D341Med (cell line): Measurements from ENCODE around the gene RNF31.

Experiments
- DNase-seq: peaks from one replicate; pipeline ENCODE4 v3.0.0; 2012; ENCODE audit warnings: low spot score

RNF31 gene

GRCh38 chr14:24116128-24116814 lies 31.0 kb upstream of the RNF31 start:
- DNase-seq, result no peak

- DNase-seq, result no peak
Observed at GRCh38 chr14:24117179-24117578, 30.1 kb upstream of the RNF31 start.

DNA sequence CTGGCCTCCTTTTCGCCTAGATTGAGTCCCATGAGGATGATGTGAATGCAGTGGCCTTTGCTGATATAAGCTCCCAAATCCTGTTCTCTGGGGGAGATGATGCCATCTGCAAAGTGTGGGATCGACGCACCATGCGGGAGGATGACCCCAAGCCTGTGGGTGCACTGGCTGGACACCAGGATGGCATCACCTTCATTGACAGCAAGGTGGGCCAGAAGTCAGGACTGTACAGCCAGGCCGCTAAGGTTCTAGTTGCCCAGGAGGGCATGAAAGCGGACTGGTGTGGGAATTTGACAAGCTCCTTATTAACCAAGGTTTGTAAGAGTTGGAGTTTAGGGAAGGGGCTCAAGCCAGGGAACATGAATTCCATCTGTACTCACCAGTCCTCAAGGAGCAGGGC lies 27.6 kb upstream of the RNF31 start:
- no peak for DNase-seq

- DNase-seq, result no peak
Observed at GRCh38 chr14:24121210-24121609, 26.1 kb upstream of the RNF31 start.

GRCh38 chr14:24122416-24122815 lies 24.9 kb upstream of the RNF31 start:
- DNase-seq, result no peak

DNA sequence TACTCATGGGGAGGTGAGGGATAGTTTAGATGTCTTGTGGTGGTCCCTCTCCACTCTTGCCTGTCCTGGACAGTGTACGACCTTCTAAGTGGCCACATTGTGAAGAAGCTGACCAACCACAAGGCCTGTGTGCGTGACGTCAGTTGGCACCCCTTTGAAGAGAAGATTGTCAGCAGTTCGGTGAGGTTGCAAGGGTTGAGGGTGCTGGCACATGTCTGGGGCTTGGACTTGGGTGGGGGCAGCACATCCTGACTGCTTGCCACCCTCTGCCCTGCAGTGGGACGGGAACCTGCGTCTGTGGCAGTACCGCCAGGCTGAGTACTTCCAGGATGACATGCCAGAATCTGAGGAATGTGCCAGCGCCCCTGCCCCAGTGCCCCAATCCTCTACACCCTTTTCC lies 24.4 kb upstream of the RNF31 start:
- DNase-seq, result no peak

DNA sequence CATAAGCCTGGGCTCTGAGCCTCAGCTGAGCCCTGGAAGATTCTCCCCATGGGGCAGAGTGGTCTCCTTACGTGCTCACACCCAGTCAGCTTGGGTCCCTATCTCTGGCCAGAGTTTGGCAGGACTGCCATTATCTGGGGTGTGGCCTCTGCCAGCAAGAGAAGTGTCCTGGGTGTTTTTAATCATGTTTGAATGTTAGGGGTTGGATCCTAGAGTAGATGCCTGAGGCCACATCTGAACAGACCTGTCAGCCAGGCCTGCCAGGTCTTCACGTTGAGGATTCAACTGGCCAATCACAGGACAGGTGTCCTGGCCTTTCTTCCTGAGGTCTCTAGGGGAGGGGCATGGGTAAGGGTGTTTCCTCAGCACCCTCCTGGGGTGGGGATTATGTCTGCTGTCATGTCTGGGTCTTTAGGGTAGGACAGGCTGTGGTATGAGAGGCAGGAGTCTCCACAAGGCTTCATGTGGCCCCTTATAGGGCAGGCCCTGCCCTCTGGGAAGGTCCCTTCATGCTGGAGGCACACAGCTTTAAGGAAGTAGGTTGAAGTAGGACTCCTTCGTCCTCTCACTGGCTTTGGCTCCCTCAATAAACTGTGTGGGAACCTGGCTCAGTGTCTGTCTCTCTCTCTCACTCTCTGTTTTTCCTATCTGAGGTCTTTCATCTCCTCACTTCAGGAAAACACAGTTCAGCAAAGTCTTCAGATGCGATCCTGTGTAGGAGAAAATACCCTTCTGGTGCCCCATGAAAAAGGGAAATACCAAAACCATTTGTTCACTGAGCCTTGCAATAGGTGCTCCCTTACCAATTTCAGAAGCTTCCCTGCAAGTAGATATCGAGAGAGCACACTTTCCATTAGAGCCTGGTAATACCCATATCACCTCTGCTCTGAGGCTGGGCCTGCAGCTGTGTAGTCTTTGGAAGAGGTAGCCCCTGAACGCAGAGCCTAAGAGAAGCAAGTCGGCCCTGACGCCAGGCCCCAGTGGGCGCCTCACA lies 23.6 kb upstream of the RNF31 start:
- DNase-seq, result no peak

DNA sequence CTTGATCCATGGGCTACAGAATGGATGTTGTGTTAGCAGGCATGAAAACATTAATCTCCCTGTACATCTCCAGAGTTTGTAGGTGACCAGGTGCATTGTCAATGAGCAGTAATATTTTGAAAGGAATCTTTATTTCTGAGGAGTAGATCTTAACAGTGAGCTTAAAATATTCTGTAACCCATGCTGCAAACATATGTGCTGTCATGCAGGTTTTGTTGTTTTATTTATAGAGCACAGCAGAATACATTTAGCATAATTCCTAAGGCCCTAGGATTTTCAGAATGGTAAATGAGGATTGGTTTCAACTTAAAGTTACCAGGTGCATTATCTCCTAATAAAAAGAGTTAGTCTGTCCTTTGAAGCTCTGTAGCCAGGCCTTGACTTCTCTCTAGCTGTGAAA lies 20.4 kb upstream of the RNF31 start:
- DNase-seq, result no peak

DNA sequence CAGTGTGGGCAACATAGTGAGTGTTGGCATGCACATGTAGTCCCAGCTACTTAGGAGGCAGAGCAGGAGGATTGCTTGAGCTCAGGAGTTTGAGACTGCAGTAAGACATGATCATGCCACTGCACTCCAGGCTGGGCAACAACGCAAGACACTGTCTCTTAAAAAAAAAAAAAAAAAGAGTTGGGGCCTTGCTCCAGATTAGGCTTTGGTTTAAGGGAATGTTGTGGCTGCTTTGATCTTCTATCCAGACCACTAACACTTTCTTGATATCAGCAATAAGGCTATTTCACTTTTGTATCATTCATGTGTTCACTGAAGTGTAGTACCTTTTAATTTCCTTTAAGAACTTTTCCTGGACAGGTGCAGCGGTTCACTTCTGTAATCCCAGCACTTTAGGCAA lies 19.6 kb upstream of the RNF31 start:
- DNase-seq, result no peak

DNA sequence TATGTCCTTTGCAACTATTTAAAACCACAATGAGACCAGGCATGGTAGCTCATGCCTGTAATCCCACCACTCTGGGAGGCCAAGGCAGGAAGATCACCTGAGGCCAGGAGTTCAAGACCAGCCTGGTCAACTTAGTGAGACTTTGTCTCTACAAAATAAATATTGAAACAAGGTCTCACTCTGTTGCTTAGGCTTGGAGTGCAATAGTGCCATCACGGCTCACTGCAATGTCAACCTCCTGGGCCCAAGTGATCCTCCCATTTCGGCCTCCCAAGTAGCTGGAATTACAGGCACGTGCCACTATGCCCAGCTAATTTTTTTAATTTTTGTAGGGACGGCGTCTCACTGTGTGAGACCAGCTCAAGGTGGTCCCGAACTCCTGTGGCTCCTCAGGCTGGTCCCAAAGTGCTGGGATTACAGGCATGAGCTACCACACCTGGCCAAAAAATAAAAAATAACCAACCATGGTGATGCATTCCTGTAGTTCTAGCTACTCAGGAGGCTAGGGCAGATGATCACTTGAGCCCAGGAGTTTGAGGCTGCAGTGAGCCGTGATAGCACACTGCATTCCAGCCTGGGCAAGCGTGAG lies 17.8 kb upstream of the RNF31 start:
- no peak for DNase-seq

- no peak for DNase-seq
Observed at GRCh38 chr14:24130380-24130716, 16.9 kb upstream of the RNF31 start, which contains the start of gene FITM1. FITM1 (plus strand) TSS chr14:24130659; CDS start chr14:24131564, 905 bp downstream.

DNA sequence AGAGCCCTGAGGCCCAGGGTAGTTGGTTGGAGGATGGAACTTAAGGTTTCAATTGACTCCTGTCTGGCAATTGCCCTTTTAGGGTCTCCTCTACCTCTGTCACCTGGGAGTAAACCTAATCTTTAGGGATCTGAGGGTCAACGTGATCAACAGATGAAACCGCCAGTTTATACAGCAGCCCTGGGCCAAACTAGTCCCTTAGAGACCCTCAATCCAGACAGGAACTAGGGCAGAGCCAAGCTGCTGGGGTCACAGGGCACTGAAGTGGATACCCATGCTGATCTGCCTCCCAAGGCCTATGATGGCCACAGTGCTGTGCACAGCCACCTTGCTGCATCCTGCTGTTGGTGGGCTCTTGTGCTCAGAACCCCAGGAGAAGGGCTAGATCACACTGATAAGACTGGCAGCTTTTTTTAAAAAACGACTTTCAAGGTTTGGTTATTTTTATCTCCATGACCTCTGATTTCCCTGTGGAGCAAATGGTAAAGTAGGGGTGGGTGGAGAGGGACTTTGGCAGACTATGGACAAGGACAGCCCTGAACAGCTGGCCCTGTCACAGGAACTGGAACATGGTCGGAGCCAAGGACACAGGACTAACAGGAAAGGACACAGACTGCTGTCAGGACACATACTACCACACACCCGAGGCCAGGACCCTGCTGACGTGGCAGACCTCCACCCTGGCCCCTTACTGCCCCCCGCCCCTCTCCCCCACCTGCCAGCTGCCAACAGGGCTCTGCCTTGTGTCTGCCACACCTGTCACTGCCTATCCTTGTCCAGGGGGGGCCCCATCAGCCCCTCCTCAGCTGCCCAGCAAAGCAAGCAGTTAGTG lies 16.4 kb upstream of the RNF31 start:
- no peak for DNase-seq

DNA sequence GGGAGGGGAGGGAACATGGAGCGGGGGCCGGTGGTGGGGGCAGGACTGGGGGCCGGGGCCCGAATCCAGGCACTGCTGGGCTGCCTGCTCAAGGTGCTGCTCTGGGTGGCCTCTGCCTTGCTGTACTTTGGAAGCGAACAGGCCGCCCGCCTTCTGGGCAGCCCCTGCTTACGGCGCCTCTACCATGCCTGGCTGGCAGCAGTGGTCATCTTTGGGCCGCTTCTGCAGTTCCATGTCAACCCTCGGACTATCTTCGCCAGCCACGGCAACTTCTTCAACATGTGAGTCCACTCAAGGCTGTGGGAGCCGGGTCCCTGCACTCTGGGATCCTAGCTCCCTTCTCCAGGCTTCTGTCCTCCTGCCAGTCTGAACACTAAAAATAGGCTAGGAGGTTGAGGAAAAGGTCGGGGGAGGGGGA lies 15.7 kb upstream of the RNF31 start:
- DNase-seq, result no peak

- DNase-seq, result no peak
Observed at GRCh38 chr14:24132061-24132685, 15.1 kb upstream of the RNF31 start.

DNA sequence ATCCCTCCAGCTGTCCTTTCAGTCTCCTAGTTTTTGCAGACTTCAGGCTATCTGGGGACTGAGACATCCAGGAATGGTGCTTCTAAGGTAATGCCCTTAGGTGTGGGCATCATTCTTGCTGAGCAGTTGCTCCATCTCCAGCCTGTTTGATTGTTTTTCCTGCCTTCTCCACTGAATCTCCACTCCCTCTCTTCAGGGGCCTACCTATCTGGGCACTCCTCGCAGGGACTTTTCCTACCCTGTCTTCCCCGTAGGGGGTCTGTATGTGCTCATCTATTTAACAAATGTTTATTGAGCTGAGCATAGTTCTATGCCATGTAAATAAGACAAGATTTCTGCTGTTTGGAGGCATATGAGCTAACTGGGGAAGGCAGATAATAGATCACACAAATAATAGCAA lies 14.3 kb upstream of the RNF31 start:
- no peak for DNase-seq

DNA sequence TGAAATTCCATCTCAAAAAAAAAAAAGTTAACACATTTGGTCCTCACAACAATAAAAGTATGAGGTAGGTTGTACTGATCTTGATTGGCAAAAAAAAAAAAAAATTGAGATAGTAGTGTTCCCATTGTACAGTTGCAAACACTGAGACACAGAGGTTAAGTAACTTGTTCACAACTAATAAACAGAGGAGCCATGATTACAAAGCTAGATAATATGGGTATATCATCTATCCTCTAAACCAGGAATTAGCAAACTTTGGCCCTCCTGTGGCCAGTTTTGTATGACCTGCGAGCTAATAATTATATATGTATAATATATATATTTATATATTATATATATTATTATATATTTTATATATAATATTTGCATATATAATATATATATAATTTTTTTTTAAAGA lies 13.6 kb upstream of the RNF31 start:
- no peak for DNase-seq

DNA sequence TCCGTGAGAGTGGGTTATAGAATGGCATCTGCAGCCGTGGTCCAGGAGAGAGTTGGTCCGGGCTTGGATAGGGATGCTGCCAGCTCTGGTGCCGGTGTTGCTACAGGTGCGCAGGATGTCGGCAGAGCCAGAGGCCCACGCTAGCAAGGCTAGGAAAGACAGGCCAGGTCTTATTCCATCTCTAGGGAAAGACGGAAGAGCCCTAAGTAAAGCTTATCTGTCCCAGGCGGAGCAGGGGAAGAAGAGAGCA lies 11.8 kb upstream of the RNF31 start:
- no peak for DNase-seq

- DNase-seq, result peak; percentile 97
Observed at GRCh38 chr14:24135834-24136683, 11.2 kb upstream of the RNF31 start, which contains the start of gene PSME1. PSME1 (plus strand) TSS chr14:24136194; CDS start chr14:24136263, 69 bp downstream.

DNA sequence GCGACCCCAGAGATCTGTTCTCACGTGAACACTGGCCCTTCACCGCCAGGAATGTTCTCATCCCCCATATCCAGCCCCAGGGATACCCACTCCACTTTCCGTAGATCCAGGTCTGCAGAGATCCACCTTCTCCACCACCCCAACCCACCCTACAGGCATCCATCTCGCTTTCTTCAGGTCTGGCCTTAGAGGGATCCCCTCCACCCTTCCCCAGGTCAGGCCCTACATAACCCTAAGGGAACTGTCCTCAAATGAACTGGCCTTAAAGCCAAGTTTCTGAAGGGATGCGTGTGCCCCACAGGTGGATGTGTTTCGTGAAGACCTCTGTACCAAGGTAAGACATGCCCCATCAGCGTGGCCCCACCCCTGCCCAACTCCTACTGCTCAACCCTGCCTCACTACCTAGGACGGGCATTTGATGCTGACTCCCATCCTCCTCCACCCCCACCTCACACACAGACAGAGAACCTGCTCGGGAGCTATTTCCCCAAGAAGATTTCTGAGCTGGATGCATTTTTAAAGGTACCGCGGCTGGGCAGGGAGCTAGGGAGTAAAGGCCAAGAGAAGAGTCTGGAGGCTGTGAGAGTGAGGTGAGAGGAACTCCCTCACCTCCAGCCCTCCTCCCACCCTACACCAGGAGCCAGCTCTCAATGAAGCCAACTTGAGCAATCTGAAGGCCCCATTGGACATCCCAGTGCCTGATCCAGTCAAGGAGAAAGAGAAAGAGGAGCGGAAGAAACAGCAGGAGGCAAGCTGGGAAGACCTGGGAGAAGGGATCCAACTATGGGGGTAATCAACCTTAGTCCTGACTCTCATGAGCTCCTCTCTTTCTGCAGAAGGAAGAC lies 10.4 kb upstream of the RNF31 start:
- no peak for DNase-seq
